Measurements from ENCODE around the gene YWHAG. TPM values are rescaled to one million over a fixed set of nuclear protein-coding genes. Genes with fewer than 3 reads are reported as not detected.
"Not testable (repeated sequence)": the region's sequence is repeated elsewhere in the genome, so short reads cannot be mapped to it uniquely, and the experiment has no call there.

YWHAG gene
- polyA plus RNA-seq (2011; rRNA removed): 48.8 and 62.2 TPM in 2 replicates
- polyA minus RNA-seq (2011; rRNA and poly(A)+ RNA removed): 61.2 and 72.1 TPM in 2 replicates

GRCh38 chr7:76358481-76359110 lies at the start of gene YWHAG:
YWHAG (minus strand) TSS chr7:76358991; CDS start chr7:76358808, 183 bp downstream.
- no peaks in the 10 kb centered on the region for H3K27me3 ChIP-seq (ENCODE audit: control insufficient read depth, insufficient read depth, low read length)
- ChIA-PET CTCF (interaction anchor here (0.7 to 2.5 kb wide), 8 partner anchors 11 to 180 kb away, joined by 3 to 15 read pairs (median 5); no protein-coding TSS in a partner anchor), POLR2A (interaction anchor here (0.6 kb wide), 1 partner anchor 29 kb away, joined by 4 read pairs; no protein-coding TSS in a partner anchor)
- H3K36me3 ChIP-seq (ENCODE audit: control insufficient read depth, insufficient read depth, low read length): 0 out of 2 replicates have a peak, but pooled peaks cover 2% of the 10 kb centered on the region
- H3K4me3 ChIP-seq (ENCODE audit: low read depth, low read length): peak within 1 kb of the TSS; percentile 99
- no peak for DNase-seq (ENCODE audit: low read depth)
- no peak for TF ChIP-seq CTCF (IDR thresholded peaks at IDR 0.05; ENCODE audit: insufficient read depth, low read depth, low read length)

- no peak overlapping the region for H3K4me3 ChIP-seq (ENCODE audit: low read depth, low read length)
- no peak for DNase-seq (ENCODE audit: low read depth)
- no peaks in the 10 kb centered on the region; the same call in 1 of the 2 replicates for H3K27me3 ChIP-seq (ENCODE audit: control insufficient read depth, insufficient read depth, low read length)
- ChIA-PET POLR2A (no interaction called here), CTCF (interaction anchor here (1.1 to 1.5 kb wide), 3 partner anchors 11 to 49 kb away, joined by 3 to 4 read pairs (median 3); partner anchors contain the start of gene YWHAG)
- no peak for TF ChIP-seq CTCF (IDR thresholded peaks at IDR 0.05; ENCODE audit: insufficient read depth, low read depth, low read length)
- no peaks in the 10 kb centered on the region for H3K36me3 ChIP-seq (ENCODE audit: control insufficient read depth, insufficient read depth, low read length)
Measured at GRCh38 chr7:76408121-76408560, 49.4 kb upstream of the YWHAG start.

GRCh38 chr7:76407718-76408117 lies 48.9 kb upstream of the YWHAG start:
- TF ChIP-seq CTCF (IDR thresholded peaks at IDR 0.05; ENCODE audit: insufficient read depth, low read depth, low read length): no peak
- no peaks in the 10 kb centered on the region for H3K36me3 ChIP-seq (ENCODE audit: control insufficient read depth, insufficient read depth, low read length)
- ChIA-PET CTCF (interaction anchor here (1.1 to 1.5 kb wide), 4 partner anchors 10 to 49 kb away, joined by 3 to 6 read pairs (median 4); partner anchors contain the start of gene YWHAG), POLR2A (no interaction called here)
- no peaks in the 10 kb centered on the region; the same call in 1 of the 2 replicates for H3K27me3 ChIP-seq (ENCODE audit: control insufficient read depth, insufficient read depth, low read length)
- no peak overlapping the region for H3K4me3 ChIP-seq (ENCODE audit: low read depth, low read length)
- no peak for DNase-seq (ENCODE audit: low read depth)

- Histone ChIP-seq H3K36me3 (ENCODE audit: control insufficient read depth, insufficient read depth, low read length) (no peaks in the 10 kb centered on the region), H3K27me3 (ENCODE audit: control insufficient read depth, insufficient read depth, low read length) (no peaks in the 10 kb centered on the region; the same call in 1 of the 2 replicates), H3K4me3 (ENCODE audit: low read depth, low read length) (no peak overlapping the region)
- ChIA-PET CTCF (no interaction called here), POLR2A (no interaction called here)
- no peak for DNase-seq (ENCODE audit: low read depth)
- TF ChIP-seq CTCF (IDR thresholded peaks at IDR 0.05; ENCODE audit: insufficient read depth, low read depth, low read length): no peak
Measured at GRCh38 chr7:76405738-76406137, 46.9 kb upstream of the YWHAG start.

GRCh38 chr7:76403780-76404494 lies 45.1 kb upstream of the YWHAG start:
- no peak for DNase-seq (ENCODE audit: low read depth)
- no peak overlapping the region for H3K4me3 ChIP-seq (ENCODE audit: low read depth, low read length)
- TF ChIP-seq CTCF (IDR thresholded peaks at IDR 0.05; ENCODE audit: insufficient read depth, low read depth, low read length): no peak
- no peaks in the 10 kb centered on the region for H3K36me3 ChIP-seq (ENCODE audit: control insufficient read depth, insufficient read depth, low read length)
- CTCF ChIA-PET: interaction anchor here (1.6 kb wide), 1 partner anchor 9 kb away, joined by 9 read pairs; no protein-coding TSS in a partner anchor
- H3K27me3 ChIP-seq (ENCODE audit: control insufficient read depth, insufficient read depth, low read length): no peaks in the 10 kb centered on the region; the same call in 1 of the 2 replicates
- POLR2A ChIA-PET: no interaction called here

- POLR2A ChIA-PET; H3K27me3 ChIP-seq (ENCODE audit: control insufficient read depth, insufficient read depth, low read length); DNase-seq (ENCODE audit: low read depth); H3K4me3 ChIP-seq (ENCODE audit: low read depth, low read length); H3K36me3 ChIP-seq (ENCODE audit: control insufficient read depth, insufficient read depth, low read length): not testable (repeated sequence)
- CTCF ChIA-PET: interaction anchor here (1.6 kb wide), 1 partner anchor 8 kb away, joined by 9 read pairs; no protein-coding TSS in a partner anchor
Measured at GRCh38 chr7:76403097-76403496, 44.3 kb upstream of the YWHAG start.

Data from BJ (cell line).